AG04450 (cell line): ENCODE data around the gene CHD3. TPM values are rescaled to one million over a fixed set of nuclear protein-coding genes. Genes with fewer than 3 reads are reported as not detected.

Experiments
- CTCF ChIA-PET: fragments of 300-600, 350-600 bp; formaldehyde crosslinking; extraction: SDS; loops from one replicate; lab custom pipeline; 2022; ENCODE audit warnings: antibody characterized with exemption, inconsistent platforms; lab: Charles Lee
- POLR2A ChIA-PET: fragments of 350-600 bp; formaldehyde crosslinking; extraction: SDS; loops from one replicate; lab custom pipeline; 2021; ENCODE audit warnings: antibody characterized with exemption, inconsistent platforms; lab: Yijun Ruan, JAX
- DNase-seq: peaks from one replicate; pipeline ENCODE4 v3.0.0-alpha.2; 2011; ENCODE audit warnings: low read depth, low spot score
- H3K27ac ChIP-seq: one replicate; pipeline ENCODE4 v1.5.1; 2012; ENCODE audit warnings: low read depth, low read length, control low read depth
- H3K27me3 ChIP-seq: one replicate; pipeline ENCODE4 v1.6.0; 2012; ENCODE audit warnings: low read length; ENCODE audit not compliant: control insufficient read depth, insufficient read depth
- H3K4me3 ChIP-seq: 2 replicates; pipeline ENCODE4 v1.5.1; 2011; ENCODE audit warnings: mild to moderate bottlenecking, low read depth, low read length, control low read depth
- H3K9me3 ChIP-seq: 2 replicates; pipeline ENCODE4 v1.5.1; 2012; ENCODE audit warnings: low read length; ENCODE audit not compliant: control insufficient read depth, insufficient read depth
- CTCF ChIP-seq: IDR thresholded peaks from 2 replicates; pipeline ENCODE4 v1.5.1; 2011; ENCODE audit warnings: low read depth, low read length, control low read depth, inconsistent platforms
- polyA plus RNA-seq: library from polyadenylated mRNA; depleted of rRNA; stranded (reverse); fragments of >200 nt; gene quantifications from 2 replicates; pipeline ENCODE4 v1.2.3, GENCODE V29; 2011

CHD3 gene
- polyA plus RNA-seq, 1 experiment, result 50.0 TPM

GRCh38 chr17:7864995-7865650 is 23.5 kb upstream of the CHD3 start:
- DNase-seq, result no peak
- no peak for TF ChIP-seq CTCF
- no peaks in the 10 kb centered on the region; the same call in 1 of the 2 replicates for H3K9me3 ChIP-seq
- POLR2A ChIA-PET, result no interaction called here
- CTCF ChIA-PET, result interaction anchor here (0.8 to 5.2 kb wide), 4 partner anchors 34 to 176 kb away, joined by 3 to 34 read pairs (median 8); no protein-coding TSS in a partner anchor
- H3K4me3 ChIP-seq, result no peak overlapping the region
- no peaks in the 10 kb centered on the region for H3K27me3 ChIP-seq
- no peak overlapping the region for H3K27ac ChIP-seq

GRCh38 chr17:7867881-7868329 is 20.7 kb upstream of the CHD3 start:
- no peak overlapping the region for H3K4me3 ChIP-seq
- H3K27me3 ChIP-seq, result no peaks in the 10 kb centered on the region
- no peak overlapping the region for H3K27ac ChIP-seq
- POLR2A ChIA-PET, result interaction anchor here (0.7 kb wide), 1 partner anchor 18 kb away, joined by 3 read pairs; no protein-coding TSS in a partner anchor
- H3K9me3 ChIP-seq, result no peaks in the 10 kb centered on the region; the same call in 1 of the 2 replicates
- CTCF ChIA-PET, result interaction anchor here (1.6 kb wide), 1 partner anchor 30 kb away, joined by 6 read pairs; no protein-coding TSS in a partner anchor
- DNase-seq, result no peak
- TF ChIP-seq CTCF, result no peak

- no peak for TF ChIP-seq CTCF
- no peaks in the 10 kb centered on the region for H3K27me3 ChIP-seq
- POLR2A ChIA-PET, result no interaction called here
- no peaks in the 10 kb centered on the region for H3K9me3 ChIP-seq
- CTCF ChIA-PET, result no interaction called here
- no peak overlapping the region for H3K4me3 ChIP-seq
- DNase-seq, result no peak
- H3K27ac ChIP-seq, result no peak overlapping the region
Observed at GRCh38 chr17:7873051-7873450, 15.5 kb upstream of the CHD3 start.

- CTCF ChIA-PET, result interaction anchor here (1.5 kb wide), 1 partner anchor 22 kb away, joined by 3 read pairs; no protein-coding TSS in a partner anchor
Observed at GRCh38 chr17:7875804-7876370, 12.7 kb upstream of the CHD3 start.

More at GRCh38 chr17:7875804-7876370, 12.7 kb upstream of the CHD3 start:
- POLR2A ChIA-PET, result no interaction called here
- no peak overlapping the region for H3K27ac ChIP-seq
- DNase-seq, result no peak
- H3K9me3 ChIP-seq, result no peaks in the 10 kb centered on the region
- TF ChIP-seq CTCF, result no peak
- H3K27me3 ChIP-seq, result no peaks in the 10 kb centered on the region
- no peak overlapping the region for H3K4me3 ChIP-seq
